K562 (cell line): Measurements from ENCODE around the gene DIP2A. TPM values are rescaled to one million over a fixed set of nuclear protein-coding genes. Genes with fewer than 3 reads are reported as not detected.
A peak's percentile ranks its signal among the peaks of the same experiment; 100 is the strongest.

ENCODE experiments used
- ATAC-seq: fragments of 200-7000 bp; cut with Tn5 transposase; 3 replicates; pipeline ENCODE4 v1.9.1; 2020; ENCODE audit warnings: moderate library complexity
- BruUV-seq: library from RNA; stranded (reverse); fragments of 400-500 nt; replicated peaks from 2 replicates; lab custom pipeline; 2021; lab: Mats Ljungman, UMichigan
- CTCF ChIA-PET: fragments of 300-600 bp; formaldehyde crosslinking; extraction: SDS; loops from one replicate; lab custom pipeline; 2021; ENCODE audit warnings: low intra/inter-chr PET ratio; lab: Yijun Ruan, JAX
- POLR2A ChIA-PET: fragments of 300-600, 350-650 bp; sonication (Branson Sonifier 250); formaldehyde crosslinking; extraction: SDS; loops from one replicate; lab custom pipeline; 2021; ENCODE audit warnings: antibody characterized with exemption, inconsistent platforms; lab: Yijun Ruan, JAX
- DNase-seq, 4 experiments: peaks; one replicate each; pipeline versions ENCODE4 v3.0.0 to v3.0.0-alpha.2; 2011 to 2018; ENCODE audit warnings: low spot score in 3 of 4, mixed read lengths in 3 of 4; ENCODE audit errors: extremely low read depth in 1 of 4
- FAIRE-seq: peaks from 2 replicates; lab custom pipeline; 2011; peaks lifted over from hg19 to GRCh38; lab: Jason Lieb, UNC
- H2AFZ ChIP-seq: 2 replicates; pipeline ENCODE4 v1.6.0; 2011; ENCODE audit warnings: low read depth, low read length, control low read depth, inconsistent platforms
- H3K27ac ChIP-seq: fragments of 200-600 bp; 3 replicates; pipeline ENCODE4 v1.8.0; 2011; ENCODE audit warnings: low read depth, mild to moderate bottlenecking, control low read depth, inconsistent platforms, low read length, moderate library complexity, mixed read lengths; ENCODE audit errors: extremely low read depth
- H3K27me3 ChIP-seq, 2 experiments: fragments of 300-600 bp in 1 of 2; 2 replicates in 1 of 2; 3 replicates in 1 of 2; pipeline versions ENCODE4 v1.6.0 to v1.8.0; 2011; ENCODE audit warnings: inconsistent platforms in 2 of 2, low read length in 2 of 2, mild to moderate bottlenecking in 1 of 2, mixed read lengths in 1 of 2, moderate library complexity in 1 of 2; ENCODE audit not compliant: control insufficient read depth in 2 of 2, insufficient read depth in 2 of 2
- H3K36me3 ChIP-seq: fragments of 300-600 bp; 3 replicates; pipeline ENCODE4 v1.8.0; 2011; ENCODE audit warnings: mild to moderate bottlenecking, low read length, inconsistent platforms; ENCODE audit not compliant: control insufficient read depth, insufficient read depth
- H3K4me1 ChIP-seq, 2 experiments: fragments of 200-600 bp in 1 of 2; replicated peaks in 1 of 2; 2 replicates in 1 of 2; 3 replicates in 1 of 2; pipeline versions ENCODE4 v1.5.1 to v1.8.0; 2011; ENCODE audit warnings: inconsistent platforms in 2 of 2, low read length in 2 of 2, mild to moderate bottlenecking in 1 of 2, mixed read lengths in 1 of 2, moderate library complexity in 1 of 2; ENCODE audit not compliant: control insufficient read depth in 2 of 2, insufficient read depth in 2 of 2
- H3K4me2 ChIP-seq: 2 replicates; pipeline ENCODE4 v1.6.1; 2011; ENCODE audit warnings: low read length, control low read depth, inconsistent platforms, mixed read lengths; ENCODE audit not compliant: insufficient read depth
- H3K4me3 ChIP-seq: fragments of 200-600 bp; sonication (generic), shearing (Covaris generic); 2 replicates; pipeline ENCODE4 v1.5.1; 2016; ENCODE audit warnings: control low read depth, inconsistent platforms
- H3K79me2 ChIP-seq: fragments of 200-600 bp; 3 replicates; pipeline ENCODE4 v1.8.0; 2011; ENCODE audit warnings: low read length, inconsistent platforms; ENCODE audit not compliant: control insufficient read depth, insufficient read depth
- H3K9ac ChIP-seq, 2 experiments: 2 replicates each; pipeline versions ENCODE4 v1.6.0 to v1.6.1; 2011; ENCODE audit warnings: low read depth in 2 of 2, low read length in 2 of 2, control low read depth in 1 of 2, inconsistent platforms in 1 of 2, mild to moderate bottlenecking in 1 of 2, mixed read lengths in 1 of 2; ENCODE audit not compliant: insufficient read depth in 1 of 2
- H3K9me1 ChIP-seq: one replicate; pipeline ENCODE4 v1.6.0; 2011; ENCODE audit warnings: inconsistent platforms, mild to moderate bottlenecking, low read length, moderate library complexity; ENCODE audit not compliant: control insufficient read depth, insufficient read depth
- H3K9me3 ChIP-seq: replicated peaks from 2 replicates; pipeline ENCODE4 v1.5.1; 2011; ENCODE audit warnings: low read depth, low read length, inconsistent platforms; ENCODE audit not compliant: control insufficient read depth, insufficient read depth
- H4K20me1 ChIP-seq: replicated peaks from 2 replicates; pipeline ENCODE4 v1.6.1; 2011; ENCODE audit warnings: low read length, inconsistent platforms, mixed read lengths; ENCODE audit not compliant: control insufficient read depth, insufficient read depth
- MTF1 ChIP-seq: fragments of 250-450 bp; sonication (Bioruptor Pico); IDR thresholded peaks from 2 replicates; pipeline ENCODE4 v1.9.0; 2021; ENCODE audit warnings: moderate library complexity, mild to moderate bottlenecking, inconsistent platforms, borderline replicate concordance
- POLR2G ChIP-seq: fragments of 200-400 bp; formaldehyde crosslinking; IDR thresholded peaks from 2 replicates; pipeline ENCODE4 v1.6.1; 2017; ENCODE audit warnings: low read depth, mild to moderate bottlenecking, antibody characterized with exemption, low read length, moderate library complexity
- TAL1 ChIP-seq: fragments of 450-650 bp; IDR thresholded peaks from 2 replicates; pipeline ENCODE4 v1.6.1; 2016; ENCODE audit warnings: mild to moderate bottlenecking
- XRCC4 ChIP-seq: IDR thresholded peaks from one replicate; pipeline ENCODE4 v1.6.1; 2011; ENCODE audit not compliant: insufficient read depth, insufficient read length; ENCODE audit errors: extremely low read depth
- ZNF274 ChIP-seq: IDR thresholded peaks from 2 replicates; pipeline ENCODE4 v1.6.1; 2011; ENCODE audit warnings: low read depth, mild to moderate bottlenecking, low read length, moderate library complexity, borderline replicate concordance
- ZNF408 ChIP-seq: fragments of 250-450 bp; sonication (Bioruptor Pico); IDR thresholded peaks from 2 replicates; pipeline ENCODE4 v1.4.0; 2020; ENCODE audit warnings: low read depth, mild to moderate bottlenecking, moderate library complexity
- WGBS: fragments of 100-300 bp; shearing (Covaris generic); methylation state at CpG from one replicate; pipeline ENCODE4 v1.1.6; 2016; ENCODE audit warnings: low coverage, mixed read lengths; ENCODE audit not compliant: insufficient coverage; ENCODE audit errors: missing lambda C conversion rate; 5-methylcytosine and 5-hydroxymethylcytosine counted together
- in situ Hi-C: fragments of 300-500 bp; cut with MboI; formaldehyde crosslinking; loops from 4 replicates; pipeline ENCODE4 v1.15.0; 2018; ENCODE audit warnings: inconsistent platforms, mixed read lengths
- intact Hi-C: fragments of 100-400 bp; cut with micrococcal nuclease; formaldehyde crosslinking; loops from 2 replicates; pipeline ENCODE4 v1.14.2; 2022
- polyA plus RNA-seq, 8 experiments: library from polyadenylated mRNA; depleted of rRNA in 4 of 8; stranded (reverse) in 5 of 8; unstranded in 3 of 8; fragments of >200 nt; fragmentation: Nextera tagmentation in 2 of 8; fragmentation: Illumina TruSeq in 1 of 8; extraction: Ambion mirVana in 2 of 8; extraction: Trizol in 1 of 8; gene quantifications; 2 replicates each; pipeline versions ENCODE4 v1.2.1 to v1.2.3, GENCODE V29; 2011 to 2014; ENCODE audit warnings: inconsistent platforms in 1 of 8, missing spikeins in 1 of 8
- total RNA-seq, 7 experiments: library from RNA; depleted of rRNA in 6 of 7; stranded (reverse); fragments of >200 nt in 6 of 7; fragmentation: Illumina TruSeq in 2 of 7; extraction: Trizol in 2 of 7; gene quantifications; 2 replicates each; pipeline versions ENCODE4 v1.2.1 to v1.2.3, GENCODE V29; 2011 to 2021; ENCODE audit warnings: low replicate concordance in 1 of 7
- TF ChIP-seq, protein P1 (sequence below): fragments of 250-450 bp; sonication (Bioruptor Pico); IDR thresholded peaks from 2 replicates; pipeline ENCODE4 v1.5.0; 2020; ENCODE audit warnings: mild to moderate bottlenecking
- TF ChIP-seq, protein P2 (sequence below), 2 experiments: fragments of 450-650 bp; IDR thresholded peaks; 2 replicates each; pipeline ENCODE4 v1.6.1; 2016

DIP2A gene
- total and polyA plus RNA-seq, 9 of the 15 experiments (the other 6 are each of a cell fraction or from before 2014, with no cell fraction given): 4.3 to 34.5 (median 20.3) TPM

DNA sequence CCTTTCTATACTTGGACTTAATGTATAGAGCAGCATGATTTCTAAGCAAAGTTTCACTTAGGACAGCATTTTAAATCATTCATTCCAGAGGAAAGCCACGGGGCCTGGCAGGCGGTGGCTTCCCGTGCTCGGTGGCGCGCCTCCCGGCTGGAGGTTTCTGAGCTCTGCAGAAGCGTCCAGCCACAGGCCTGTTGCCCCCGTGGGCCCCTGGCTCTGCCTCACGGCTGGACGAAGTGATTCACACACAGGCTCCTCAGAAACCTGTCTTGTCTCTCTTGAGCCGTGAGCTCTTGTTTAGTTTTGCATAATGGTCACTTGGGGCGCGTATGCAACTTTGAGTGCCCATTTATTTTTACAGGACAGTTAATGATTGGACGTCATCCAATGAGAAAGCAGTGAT lies 22.1 kb upstream of the DIP2A start:
- H4K20me1 ChIP-seq: no peaks in the 10 kb centered on the region
- peaks cover 80% of the 10 kb centered on the region for H3K36me3 ChIP-seq
- no peaks in the 10 kb centered on the region for H3K79me2 ChIP-seq
- peaks cover 0 to 4% of the 10 kb centered on the region in 2 experiments; a peak in 1 of 5 replicates for H3K4me1 ChIP-seq
- CTCF ChIA-PET: no interaction called here
- no peak overlapping the region for H3K9ac ChIP-seq
- no peak for FAIRE-seq
- H3K27me3 ChIP-seq: no peaks in the 10 kb centered on the region
- intact Hi-C loops (no loop called here), in situ Hi-C loops (no loop called here)
- WGBS: 87% methylated on average over 15 of the region's 15 CpGs
- H3K4me3 ChIP-seq: no peak overlapping the region
- no peak overlapping the region for H2AFZ ChIP-seq
- POLR2A ChIA-PET: interaction anchor here (0.6 kb wide), 1 partner anchor 8 kb away, joined by 3 read pairs; no protein-coding TSS in a partner anchor
- BruUV-seq: no TSS peak
- no peak for DNase-seq
- no peaks in the 10 kb centered on the region for H3K9me3 ChIP-seq
- ATAC-seq: no peak
- no peaks in the 10 kb centered on the region for H3K9me1 ChIP-seq
- TF ChIP-seq, protein P1, sequence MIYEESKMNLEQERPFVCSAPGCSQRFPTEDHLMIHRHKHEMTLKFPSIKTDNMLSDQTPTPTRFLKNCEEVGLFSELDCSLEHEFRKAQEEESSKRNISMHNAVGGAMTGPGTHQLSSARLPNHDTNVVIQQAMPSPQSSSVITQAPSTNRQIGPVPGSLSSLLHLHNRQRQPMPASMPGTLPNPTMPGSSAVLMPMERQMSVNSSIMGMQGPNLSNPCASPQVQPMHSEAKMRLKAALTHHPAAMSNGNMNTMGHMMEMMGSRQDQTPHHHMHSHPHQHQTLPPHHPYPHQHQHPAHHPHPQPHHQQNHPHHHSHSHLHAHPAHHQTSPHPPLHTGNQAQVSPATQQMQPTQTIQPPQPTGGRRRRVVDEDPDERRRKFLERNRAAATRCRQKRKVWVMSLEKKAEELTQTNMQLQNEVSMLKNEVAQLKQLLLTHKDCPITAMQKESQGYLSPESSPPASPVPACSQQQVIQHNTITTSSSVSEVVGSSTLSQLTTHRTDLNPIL (CRISPR knock-in tag): no peak
- TF ChIP-seq ZNF274: no peak
- TF ChIP-seq, protein P2, sequence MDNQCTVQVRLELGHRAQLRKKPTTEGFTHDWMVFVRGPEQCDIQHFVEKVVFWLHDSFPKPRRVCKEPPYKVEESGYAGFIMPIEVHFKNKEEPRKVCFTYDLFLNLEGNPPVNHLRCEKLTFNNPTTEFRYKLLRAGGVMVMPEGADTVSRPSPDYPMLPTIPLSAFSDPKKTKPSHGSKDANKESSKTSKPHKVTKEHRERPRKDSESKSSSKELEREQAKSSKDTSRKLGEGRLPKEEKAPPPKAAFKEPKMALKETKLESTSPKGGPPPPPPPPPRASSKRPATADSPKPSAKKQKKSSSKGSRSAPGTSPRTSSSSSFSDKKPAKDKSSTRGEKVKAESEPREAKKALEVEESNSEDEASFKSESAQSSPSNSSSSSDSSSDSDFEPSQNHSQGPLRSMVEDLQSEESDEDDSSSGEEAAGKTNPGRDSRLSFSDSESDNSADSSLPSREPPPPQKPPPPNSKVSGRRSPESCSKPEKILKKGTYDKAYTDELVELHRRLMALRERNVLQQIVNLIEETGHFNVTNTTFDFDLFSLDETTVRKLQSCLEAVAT (IDR thresholded peaks at IDR 0.05): no peak
- no peak for TF ChIP-seq MTF1 (CRISPR knock-in tag)
- TF ChIP-seq XRCC4: no peak
- TF ChIP-seq POLR2G: 0 out of 2 replicates have a peak, but pooled peaks have one; percentile 1
- no peak for TF ChIP-seq TAL1
- TF ChIP-seq ZNF408: no peak
- H3K27ac ChIP-seq: no peak overlapping the region
- H3K4me2 ChIP-seq: no peak overlapping the region
